ENCODE data around the gene DMXL2. TPM values are rescaled to one million over a fixed set of nuclear protein-coding genes. Genes with fewer than 3 reads are reported as not detected.
"Not testable (repeated sequence)": the region's sequence is repeated elsewhere in the genome, so short reads cannot be mapped to it uniquely, and the experiment has no call there.

The DMXL2 gene
- total RNA-seq, 1 donor from 2014 or later: 5.3 TPM

DNA sequence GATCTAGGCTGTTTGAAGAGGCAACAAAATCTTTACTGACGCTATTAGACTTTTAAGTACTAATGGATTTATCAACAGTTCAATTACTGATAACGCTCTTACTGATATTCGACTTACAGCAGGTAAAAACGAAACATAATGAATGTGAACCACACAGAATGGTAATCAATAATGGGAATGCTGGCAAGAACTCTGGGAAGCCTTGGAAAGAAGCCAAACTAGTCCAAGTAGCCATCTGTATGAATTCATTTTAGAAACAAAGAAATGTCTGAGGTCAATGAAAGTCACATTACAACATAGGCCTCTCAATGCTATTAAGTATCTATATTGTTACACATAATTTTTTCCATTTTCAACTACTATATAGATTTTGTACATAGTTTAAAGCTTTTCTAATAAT lies 130.0 kb downstream of the DMXL2 start:
- intact Hi-C loops (cut with micrococcal nuclease): no loop called here

DNA sequence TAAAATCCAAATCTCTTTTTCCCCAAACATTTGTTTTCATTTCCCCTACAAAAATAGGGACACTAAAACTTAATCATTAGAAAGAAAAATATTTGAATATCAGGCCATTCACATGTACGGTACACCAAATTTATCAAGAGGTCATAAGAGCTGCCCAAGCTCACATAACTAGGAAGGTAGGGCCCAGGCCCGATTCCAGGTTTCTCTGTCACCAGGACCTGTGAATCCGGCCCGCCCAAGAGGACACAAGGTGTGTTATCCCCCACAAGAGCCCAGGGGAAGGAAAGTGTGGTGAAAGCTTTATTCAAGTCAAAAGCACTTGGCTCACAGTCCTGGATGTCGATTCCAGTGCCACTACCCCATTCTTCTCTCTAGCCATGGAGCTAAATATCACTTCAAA lies 130.6 kb downstream of the DMXL2 start:
- intact Hi-C loops (cut with micrococcal nuclease): no loop called here

DNA sequence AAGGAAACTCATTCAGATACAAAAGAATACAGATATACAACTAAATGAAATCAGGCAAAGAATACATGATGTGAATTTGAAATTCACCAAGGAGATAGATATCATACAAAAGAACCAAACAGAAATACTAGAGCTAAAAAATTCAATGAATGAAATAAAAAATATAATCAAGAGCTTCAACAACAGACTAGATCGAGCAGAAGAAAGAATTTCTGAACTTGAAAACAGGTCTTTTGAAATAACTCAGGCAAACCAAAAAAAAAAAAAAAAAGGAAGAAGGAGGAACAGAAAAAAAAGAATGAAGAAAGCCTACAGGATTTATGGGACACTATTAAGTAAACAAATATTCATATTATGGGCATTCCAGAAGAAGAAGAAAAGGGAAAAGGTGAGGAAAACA lies 137.8 kb downstream of the DMXL2 start:
- intact Hi-C loops (cut with micrococcal nuclease): no loop called here

DNA sequence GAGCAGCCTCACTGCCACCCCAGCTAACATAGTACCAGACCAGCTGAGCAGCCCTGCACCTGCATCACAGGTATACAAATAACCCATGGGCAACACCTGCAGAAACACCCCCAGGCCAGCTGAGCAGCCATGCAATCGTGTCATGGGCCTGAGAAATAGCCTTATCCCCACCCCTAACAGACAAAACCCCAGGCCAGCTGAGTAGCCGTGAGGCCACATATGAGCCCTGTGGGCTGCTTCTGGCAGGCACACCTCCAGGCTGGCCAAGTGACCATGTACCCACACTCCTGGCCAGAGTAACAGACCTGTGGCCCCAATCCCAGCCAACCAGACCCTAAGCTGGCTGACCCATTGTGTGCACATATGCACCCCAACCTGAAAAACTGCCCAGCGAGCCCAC lies 138.6 kb downstream of the DMXL2 start:
- intact Hi-C loops (cut with micrococcal nuclease): no loop called here

DNA sequence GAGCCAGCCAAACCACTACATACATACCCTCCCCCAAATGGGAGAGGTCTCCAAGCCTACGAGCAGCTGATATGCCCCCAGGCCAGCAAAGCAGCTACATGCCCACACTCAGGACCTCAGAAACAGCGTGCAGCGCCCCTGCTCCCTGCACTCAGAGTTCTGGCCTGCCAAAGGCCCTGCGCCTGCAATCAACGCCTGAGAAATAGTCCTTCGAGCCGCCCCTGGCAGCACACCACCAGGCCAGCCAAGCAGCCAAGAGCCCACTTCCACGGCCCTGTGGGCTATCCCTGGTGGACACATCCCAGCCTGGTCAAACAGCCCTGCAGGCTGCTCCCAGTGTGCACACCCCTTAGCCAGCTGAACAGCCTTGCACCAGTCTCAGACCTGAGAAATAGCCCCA lies 139.1 kb downstream of the DMXL2 start:
- intact Hi-C loops (cut with micrococcal nuclease): no loop called here

DNA sequence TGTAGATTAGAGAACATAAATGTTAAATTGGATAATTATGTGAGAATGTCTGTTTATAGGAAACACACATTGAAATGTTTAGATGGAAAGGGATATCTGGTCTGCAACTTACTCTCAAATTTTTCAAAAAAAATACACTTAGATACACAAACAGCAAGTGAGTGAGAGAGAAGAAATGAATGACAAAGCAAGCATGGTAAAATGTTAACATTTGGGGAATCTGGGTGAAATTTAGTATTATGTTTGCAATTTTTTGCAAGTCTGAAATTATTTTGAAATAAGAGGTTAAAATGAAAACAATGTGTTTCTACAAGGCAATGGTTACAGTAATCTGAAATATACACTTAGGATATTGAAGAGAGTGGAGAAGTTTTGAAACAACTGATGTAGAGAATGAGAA lies 146.8 kb downstream of the DMXL2 start:
- intact Hi-C loops (cut with micrococcal nuclease): no loop called here

DNA sequence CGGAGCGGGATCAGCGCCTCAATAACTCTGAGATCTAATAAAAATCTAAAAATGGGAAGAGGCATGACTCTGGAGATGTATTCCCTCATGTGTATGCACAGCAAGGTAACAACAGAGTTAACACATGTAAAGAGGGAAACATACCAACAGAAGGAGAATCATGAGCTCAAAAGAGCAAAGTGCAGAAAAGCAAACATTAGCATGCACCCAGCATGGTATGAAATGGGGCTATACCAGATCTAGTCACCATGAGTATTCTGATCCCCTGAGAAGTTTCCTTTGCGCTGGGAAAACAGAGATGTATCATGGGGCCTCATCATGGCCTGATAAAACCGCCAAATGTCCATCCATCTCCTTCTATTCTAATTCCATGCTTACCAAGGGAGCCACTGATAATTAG lies 152.1 kb downstream of the DMXL2 start:
- intact Hi-C loops (cut with micrococcal nuclease): no loop called here

DNA sequence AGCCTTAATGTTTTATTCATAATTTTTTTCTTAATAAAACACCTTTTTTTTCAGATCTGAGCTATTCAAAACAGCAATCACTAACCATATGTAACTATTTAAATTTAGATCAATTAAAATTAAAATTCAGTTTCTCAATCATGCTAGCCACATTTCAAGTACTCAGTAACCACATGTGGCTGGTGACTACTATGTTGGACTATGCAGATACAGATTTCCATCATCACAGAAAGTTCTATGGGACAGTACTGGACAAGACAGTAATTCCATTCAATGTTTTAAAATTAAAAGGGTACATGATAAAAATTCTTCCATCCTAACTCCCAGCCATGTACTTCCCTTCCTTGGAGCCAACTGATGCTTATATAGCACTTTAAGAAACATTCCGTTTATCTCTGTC lies 161.8 kb downstream of the DMXL2 start:
- intact Hi-C loops (cut with micrococcal nuclease): no loop called here

DNA sequence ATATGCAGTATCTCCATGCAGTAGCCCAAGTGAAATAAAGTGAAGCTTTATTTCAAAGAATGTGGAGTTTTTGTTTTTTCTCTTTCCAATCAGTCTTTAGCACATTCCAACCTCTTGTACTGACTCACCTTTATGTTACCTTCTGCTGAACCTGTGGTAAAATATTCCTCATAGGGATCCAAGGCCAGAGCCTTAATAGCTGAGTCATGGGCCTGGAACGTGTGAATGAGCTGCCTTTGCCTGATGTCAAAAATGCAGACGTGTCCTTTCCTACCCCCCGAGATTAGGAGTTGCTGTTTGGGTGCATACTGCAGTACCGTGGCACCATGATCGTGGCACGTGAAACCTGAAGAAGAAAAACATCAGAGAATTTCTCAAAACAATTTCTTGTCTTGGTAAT lies 172.6 kb downstream of the DMXL2 start:
- intact Hi-C loops (cut with micrococcal nuclease): no loop called here

DNA sequence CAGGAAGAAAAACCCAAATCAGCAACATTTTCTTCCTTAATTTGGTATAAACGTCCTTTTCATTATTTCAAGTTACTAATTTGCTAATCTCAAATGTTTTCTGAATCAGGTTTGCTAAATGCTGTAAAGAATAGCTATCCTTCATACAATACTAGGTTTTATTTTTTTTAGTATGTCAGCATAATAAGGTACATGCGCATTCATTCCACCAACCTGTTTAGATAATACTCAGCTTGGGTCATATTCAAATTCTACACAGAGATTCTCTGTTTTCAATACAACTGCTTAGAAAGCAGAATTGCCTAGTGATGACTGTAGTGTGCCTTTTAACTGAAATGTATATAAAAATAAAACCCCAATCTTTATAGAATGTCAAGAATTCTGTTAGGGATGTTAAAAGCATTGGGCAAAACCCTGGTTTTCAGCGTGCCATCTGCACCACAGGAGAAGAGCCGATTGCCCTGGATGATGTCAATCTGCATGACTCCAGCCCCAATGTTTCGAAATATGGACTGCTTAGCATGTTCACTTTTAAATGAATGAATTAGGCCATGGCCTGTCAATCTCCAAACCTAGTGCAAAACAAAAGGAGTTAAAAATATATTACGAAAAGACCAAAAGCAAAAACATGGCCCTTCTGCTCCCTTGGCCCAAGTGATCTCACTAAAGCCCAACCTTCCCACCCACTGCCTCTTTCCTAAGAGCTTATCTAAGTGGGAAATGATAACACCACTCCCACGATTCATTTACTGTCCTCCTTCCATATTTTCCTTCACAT lies 173.8 kb downstream of the DMXL2 start:
- intact Hi-C loops (cut with micrococcal nuclease): no loop called here

DNA sequence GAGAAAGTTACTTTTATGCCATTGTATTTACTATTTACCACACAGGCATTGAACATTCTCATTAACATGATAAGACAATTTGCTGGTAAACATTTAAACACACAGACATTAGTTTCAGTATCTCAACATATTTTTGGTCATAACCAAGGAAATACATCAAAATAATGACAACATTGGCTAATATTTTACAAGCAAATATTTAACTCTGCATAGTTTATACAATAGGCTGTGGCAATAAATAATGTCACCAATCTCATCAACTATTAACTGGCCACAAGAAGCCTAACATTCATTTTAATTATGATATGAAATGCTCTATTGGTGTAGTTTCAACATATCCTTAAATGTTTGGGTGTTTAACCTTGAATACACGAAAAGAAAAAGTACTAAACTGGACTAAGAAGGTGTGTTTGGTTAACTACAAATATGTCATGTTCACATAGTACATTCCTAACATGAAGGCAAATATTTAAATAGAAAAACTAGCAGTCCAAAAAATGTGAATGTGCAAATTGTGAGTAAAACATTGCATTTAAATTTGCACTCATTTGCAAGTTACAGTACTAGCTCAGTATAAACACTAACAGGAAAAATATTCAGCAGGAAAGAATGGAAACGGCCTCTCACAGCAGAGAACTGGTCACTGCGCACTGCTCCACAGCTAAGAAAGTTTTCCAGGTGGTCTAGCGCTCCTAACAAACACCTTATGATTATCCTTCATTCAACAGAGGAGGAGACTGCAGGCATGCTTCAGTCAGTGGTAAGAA lies 174.5 kb downstream of the DMXL2 start:
- intact Hi-C loops (cut with micrococcal nuclease): no loop called here

DNA sequence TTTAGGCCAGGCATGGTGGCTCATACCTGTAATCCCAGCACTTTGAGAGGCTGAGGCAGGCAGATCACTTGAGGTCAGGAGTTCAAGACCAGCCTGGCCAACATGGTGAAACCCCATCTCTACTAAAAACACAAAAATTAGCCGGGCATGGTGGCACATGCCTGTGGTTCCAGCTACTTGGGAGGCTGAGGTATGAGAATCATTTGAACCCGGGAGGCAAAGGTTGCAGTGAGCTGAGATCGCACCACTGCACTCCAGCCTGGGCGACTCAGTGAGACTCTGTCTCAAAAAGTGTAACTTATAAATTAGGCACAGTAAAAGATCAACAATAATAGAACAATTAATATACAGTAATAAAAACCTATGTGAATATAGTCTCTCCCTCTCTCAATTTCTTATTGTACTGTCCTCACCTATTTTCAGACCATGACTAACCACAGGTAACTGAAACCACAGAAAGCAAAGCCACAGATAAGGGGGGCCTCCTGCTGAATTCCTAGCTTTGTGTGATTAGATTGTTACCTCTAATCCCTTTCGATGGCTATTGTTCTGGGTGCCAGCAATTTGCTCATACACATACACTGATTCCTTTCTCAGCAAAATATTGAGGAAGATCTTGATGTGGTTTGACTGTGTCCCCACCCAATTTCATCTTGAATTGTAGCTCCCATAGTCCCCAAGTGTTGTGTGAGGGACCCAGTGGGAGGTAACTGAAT lies 176.4 kb downstream of the DMXL2 start:
- intact Hi-C loops (cut with micrococcal nuclease): not testable (repeated sequence)

DNA sequence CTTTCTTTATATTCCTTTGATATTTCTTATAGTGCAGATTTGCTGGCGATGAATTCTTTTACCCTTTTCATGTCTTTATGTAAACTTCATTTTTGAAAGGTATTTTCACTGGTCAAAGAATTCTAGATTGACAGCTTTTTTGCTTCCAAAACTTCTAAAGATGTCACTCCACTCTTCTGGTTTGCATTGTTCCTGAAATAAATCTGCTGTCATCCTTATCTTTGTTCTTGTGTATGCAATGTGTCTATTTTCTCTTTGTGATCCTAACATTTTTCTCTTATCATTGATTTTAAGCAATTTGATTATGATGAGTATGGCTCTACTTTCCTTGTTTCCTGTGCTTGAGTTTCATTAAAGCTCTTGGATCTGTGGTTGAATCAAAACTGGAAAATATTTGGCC lies 177.8 kb downstream of the DMXL2 start:
- intact Hi-C loops (cut with micrococcal nuclease): no loop called here

DNA sequence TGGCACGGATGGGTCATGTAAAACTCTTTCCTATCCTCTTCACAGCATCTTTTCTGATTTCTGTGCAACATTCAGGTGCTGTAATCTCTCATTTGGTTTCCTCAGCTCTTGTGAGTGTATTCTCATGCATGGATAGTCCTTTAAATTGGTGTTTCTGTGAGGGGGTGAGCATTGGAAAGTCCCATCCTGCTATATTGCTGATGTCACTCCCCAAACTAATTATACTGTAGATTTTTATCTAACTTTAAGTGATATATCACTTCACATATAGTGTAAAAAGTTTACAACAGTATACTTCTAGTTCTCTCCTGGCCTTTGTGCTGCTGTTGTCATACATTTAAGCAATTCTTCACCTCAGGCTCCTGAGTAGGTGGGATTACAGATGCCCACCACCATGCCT lies 178.5 kb downstream of the DMXL2 start:
- intact Hi-C loops (cut with micrococcal nuclease): no loop called here

DNA sequence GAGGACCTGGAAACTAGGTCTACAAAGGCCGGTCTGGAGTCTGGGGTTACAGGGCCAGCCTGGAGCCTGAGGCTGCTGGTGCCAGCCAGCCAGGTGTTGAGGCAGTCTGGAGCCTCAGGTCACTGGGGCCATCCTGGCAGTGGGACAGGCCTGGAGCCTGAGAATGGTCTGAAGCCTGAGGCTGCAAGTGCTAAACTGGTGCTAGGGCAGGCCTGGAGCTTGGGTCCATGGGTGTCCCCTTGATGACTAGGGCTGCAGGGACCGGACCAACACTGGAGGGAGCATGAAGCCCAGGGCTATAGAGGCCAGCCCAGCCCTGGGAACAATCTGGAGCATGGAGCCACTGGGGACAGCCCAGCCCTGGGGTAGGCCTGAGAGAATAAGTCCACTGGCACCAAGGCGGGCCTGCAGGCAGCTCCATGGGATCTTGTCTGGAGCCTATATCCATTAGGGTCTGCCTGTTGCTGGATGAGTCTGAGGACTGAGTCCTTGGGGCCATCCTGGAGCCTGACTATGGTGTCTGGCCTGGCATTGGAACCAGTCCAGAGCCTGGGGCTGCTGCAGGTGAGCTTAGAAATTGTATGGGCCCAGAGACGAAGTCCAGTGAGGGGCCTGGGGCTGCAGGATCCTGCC lies 179.2 kb downstream of the DMXL2 start:
- intact Hi-C loops (cut with micrococcal nuclease): no loop called here

DNA sequence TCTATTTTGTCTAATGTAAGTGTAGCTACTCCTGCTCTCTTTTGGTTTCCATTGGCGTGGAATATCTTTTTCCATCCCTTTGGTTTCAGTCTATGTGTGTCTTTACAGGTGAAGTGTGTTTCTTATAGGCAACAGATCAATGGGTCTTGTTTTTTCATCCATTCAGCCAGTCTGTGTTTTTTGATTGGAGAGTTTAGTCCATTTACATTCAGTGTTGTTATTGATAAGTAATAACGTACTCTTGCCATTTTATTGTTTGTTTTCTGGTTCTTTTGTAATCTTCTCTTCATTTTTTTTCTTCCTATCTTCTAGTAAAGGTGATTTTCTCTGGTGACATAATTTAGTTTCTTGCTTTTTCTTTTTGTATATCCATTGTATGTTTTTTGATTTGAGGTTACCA lies 184.0 kb downstream of the DMXL2 start:
- intact Hi-C loops (cut with micrococcal nuclease): no loop called here

DNA sequence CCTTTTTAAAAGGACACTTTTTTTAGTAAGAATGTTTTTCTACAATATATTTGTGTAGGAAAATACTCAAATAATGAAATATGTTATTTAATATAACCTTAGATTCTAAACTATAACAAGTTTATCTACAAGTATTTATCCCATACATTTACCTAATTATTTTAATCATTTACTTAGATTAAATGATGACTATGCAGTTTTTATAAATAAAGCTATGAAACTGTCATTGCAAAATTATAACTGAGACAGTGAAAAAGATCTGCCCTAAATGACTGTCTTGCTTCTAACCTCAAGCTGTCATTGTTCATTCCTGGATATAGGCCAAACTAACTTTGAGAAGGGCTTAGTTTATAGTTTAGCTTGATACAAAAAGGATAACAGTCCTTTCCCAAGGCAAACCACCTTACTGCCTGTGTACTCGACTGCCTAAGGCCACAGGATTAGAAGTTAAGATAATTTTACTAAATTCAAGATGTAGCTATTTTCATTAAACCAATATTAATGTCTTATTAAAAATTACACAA lies 197.0 kb downstream of the DMXL2 start:
- intact Hi-C loops (cut with micrococcal nuclease): no loop called here

DNA sequence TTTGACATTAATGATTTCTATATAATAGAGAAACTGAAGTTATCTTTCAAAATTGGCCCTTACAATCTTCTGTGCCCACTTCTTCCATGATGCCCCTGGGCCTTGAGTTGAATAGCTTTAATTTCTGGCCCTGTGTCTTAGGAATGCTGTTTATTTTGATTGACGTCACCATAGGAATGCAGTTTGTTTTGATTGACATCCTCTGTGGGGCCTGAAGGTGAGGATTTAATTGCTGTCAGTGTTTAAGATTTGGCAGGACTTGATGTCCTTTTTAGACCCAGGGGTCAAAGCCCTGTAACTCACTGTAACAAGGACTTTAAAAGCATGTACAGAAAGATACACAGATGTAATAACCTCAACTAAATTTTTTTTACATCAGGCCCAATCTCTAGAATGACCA lies 197.8 kb downstream of the DMXL2 start:
- intact Hi-C loops (cut with micrococcal nuclease): no loop called here

DNA sequence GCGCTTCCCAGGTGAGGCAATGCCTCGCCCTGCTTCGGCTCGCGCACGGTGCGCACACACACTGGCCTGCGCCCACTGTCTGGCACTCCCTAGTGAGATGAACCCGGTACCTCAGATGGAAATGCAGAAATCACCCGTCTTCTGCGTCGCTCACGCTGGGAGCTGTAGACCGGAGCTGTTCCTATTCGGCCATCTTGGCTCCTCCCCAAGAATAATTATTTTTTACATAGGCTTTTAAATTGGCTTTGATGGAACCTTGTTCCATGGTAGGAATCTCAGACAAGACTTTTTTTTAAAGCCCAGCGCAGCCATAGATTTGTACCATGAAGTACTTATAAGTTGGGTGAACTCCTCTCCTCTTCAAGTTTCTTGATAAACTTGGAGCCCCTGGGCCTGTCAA lies 199.5 kb downstream of the DMXL2 start:
- intact Hi-C loops (cut with micrococcal nuclease): not testable (repeated sequence)

DNA sequence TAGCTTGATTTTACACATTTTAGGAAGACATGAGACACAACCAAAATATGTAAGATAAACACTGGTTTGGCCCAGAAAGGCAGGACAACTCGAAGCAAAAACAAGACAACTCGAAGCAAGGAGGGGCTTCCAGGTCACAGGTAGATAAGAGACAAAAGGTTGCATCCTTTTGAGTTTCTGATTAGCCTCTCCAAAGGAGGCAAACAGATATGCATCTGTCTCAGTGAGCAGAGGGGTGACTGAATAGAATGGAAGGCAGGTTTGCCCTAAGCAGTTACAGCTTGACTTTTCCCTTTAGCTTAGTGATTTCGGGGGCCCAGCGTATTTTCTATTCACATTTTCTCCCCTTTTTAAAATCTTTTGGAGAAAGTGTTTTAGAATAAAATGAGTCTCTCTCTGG lies 206.4 kb downstream of the DMXL2 start:
- intact Hi-C loops (cut with micrococcal nuclease): no loop called here

DNA sequence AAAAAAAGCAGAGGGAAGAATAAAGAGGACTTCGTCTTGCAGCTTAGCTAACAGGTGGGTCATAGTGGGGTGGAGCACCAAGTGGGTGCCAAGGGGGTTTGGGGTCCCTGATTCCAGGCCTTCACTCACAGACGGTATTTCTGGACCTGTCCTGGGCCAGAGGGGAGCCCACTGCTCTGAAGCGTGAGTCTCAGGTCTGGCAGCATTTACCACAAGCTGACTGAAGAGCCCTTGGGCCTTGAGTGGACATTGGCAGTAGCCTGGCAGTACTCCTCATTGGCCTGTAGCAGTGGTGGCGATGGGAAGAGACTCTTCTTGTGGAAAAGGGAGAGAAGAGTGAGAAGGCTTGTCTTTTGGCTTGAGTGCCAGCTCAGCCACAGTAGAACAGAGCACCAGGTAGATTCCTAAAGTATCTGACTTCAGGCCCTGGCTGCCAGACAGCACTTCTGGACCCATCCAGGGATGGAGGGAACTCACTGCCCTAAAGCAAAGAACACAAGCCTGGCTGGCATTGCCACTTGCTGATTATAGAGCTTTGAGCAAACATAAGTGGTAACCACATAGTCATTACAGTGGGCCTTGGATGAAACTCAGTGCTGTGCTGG lies 208.2 kb downstream of the DMXL2 start:
- intact Hi-C loops (cut with micrococcal nuclease): no loop called here
